IMR-90 (cell line): ENCODE measurements around the gene CDK12. TPM values are rescaled to one million over a fixed set of nuclear protein-coding genes. Genes with fewer than 3 reads are reported as not detected.

ENCODE experiments used
- ATAC-seq: fragments of 200-7000 bp; cut with Tn5 transposase; 2 replicates; pipeline ENCODE4 v1.9.1; 2020; ENCODE audit warnings: low read depth, mild to moderate bottlenecking, moderate library complexity
- BruUV-seq: library from RNA; stranded (reverse); fragments of 400-500 nt; replicated peaks from 2 replicates; lab custom pipeline; 2021; lab: Mats Ljungman, UMichigan
- CTCF ChIA-PET: fragments of 300-600 bp; formaldehyde crosslinking; extraction: SDS; loops from one replicate; lab custom pipeline; 2021; ENCODE audit warnings: antibody characterized with exemption; lab: Yijun Ruan, JAX
- POLR2A ChIA-PET: fragments of 300-600 bp; sonication (Branson Sonifier 250); formaldehyde crosslinking; loops from one replicate; lab custom pipeline; 2022; ENCODE audit warnings: antibody characterized with exemption; ENCODE audit not compliant: unreplicated experiment; lab: Charles Lee
- DNase-seq: peaks from one replicate; pipeline ENCODE4 v3.0.0; 2013
- H2AFZ ChIP-seq: replicated peaks from 2 replicates; pipeline ENCODE3; 2013; ENCODE audit warnings: low read length, mild to moderate bottlenecking; ENCODE audit not compliant: poor library complexity
- H2AK5ac ChIP-seq: 2 replicates; pipeline ENCODE4 v1.6.1; 2013; ENCODE audit warnings: low read depth, low read length, inconsistent platforms
- H2AK9ac ChIP-seq: replicated peaks from 2 replicates; pipeline ENCODE3; 2013; ENCODE audit warnings: mild to moderate bottlenecking, low read depth, low read length, moderate library complexity; ENCODE audit not compliant: poor library complexity
- H2BK120ac ChIP-seq: 2 replicates; pipeline ENCODE4 v1.6.1; 2013; ENCODE audit warnings: low read depth, low read length, inconsistent platforms
- H2BK15ac ChIP-seq: 3 replicates; pipeline ENCODE4 v1.6.1; 2013; ENCODE audit warnings: low read depth, low read length, inconsistent platforms
- H2BK20ac ChIP-seq: 2 replicates; pipeline ENCODE4 v1.6.1; 2013; ENCODE audit warnings: low read depth, mild to moderate bottlenecking, inconsistent platforms, low read length, moderate library complexity
- H2BK5ac ChIP-seq: 2 replicates; pipeline ENCODE4 v1.6.1; 2013; ENCODE audit warnings: mild to moderate bottlenecking, low read depth, low read length, inconsistent platforms; ENCODE audit not compliant: poor library complexity, severe bottlenecking
- H3K14ac ChIP-seq: replicated peaks from 2 replicates; pipeline ENCODE4 v1.6.1; 2013; ENCODE audit warnings: low read depth, low read length, inconsistent platforms
- H3K18ac ChIP-seq: 2 replicates; pipeline ENCODE4 v1.6.1; 2013; ENCODE audit warnings: low read depth, low read length, control low read depth
- H3K23ac ChIP-seq: 2 replicates; pipeline ENCODE4 v1.6.1; 2013; ENCODE audit warnings: low read depth, low read length, inconsistent platforms
- H3K27ac ChIP-seq: 2 replicates; pipeline ENCODE4 v1.5.1; 2013; ENCODE audit warnings: mild to moderate bottlenecking, control low read depth, low read length; ENCODE audit not compliant: insufficient read depth
- H3K27me3 ChIP-seq: 2 replicates; pipeline ENCODE4 v1.6.1; 2013; ENCODE audit warnings: low read length; ENCODE audit not compliant: control insufficient read depth, insufficient read depth
- H3K36me3 ChIP-seq: 2 replicates; pipeline ENCODE4 v1.6.1; 2013; ENCODE audit warnings: low read length, mixed read lengths; ENCODE audit not compliant: control insufficient read depth, insufficient read depth
- H3K4ac ChIP-seq: 2 replicates; pipeline ENCODE4 v1.6.1; 2013; ENCODE audit warnings: low read depth, low read length, inconsistent platforms
- H3K4me1 ChIP-seq: 2 replicates; pipeline ENCODE4 v1.6.1; 2013; ENCODE audit warnings: low read length, mixed read lengths; ENCODE audit not compliant: control insufficient read depth, insufficient read depth
- H3K4me2 ChIP-seq: 2 replicates; pipeline ENCODE4 v1.6.1; 2013; ENCODE audit warnings: low read depth, mild to moderate bottlenecking, control low read depth, low read length, moderate library complexity
- H3K4me3 ChIP-seq: 2 replicates; pipeline ENCODE4 v1.5.1; 2013; ENCODE audit warnings: low read depth, mild to moderate bottlenecking, control low read depth, low read length, moderate library complexity; ENCODE audit not compliant: insufficient read depth
- H3K56ac ChIP-seq: 2 replicates; pipeline ENCODE4 v1.6.1; 2013; ENCODE audit warnings: low read length, inconsistent platforms; ENCODE audit not compliant: insufficient read depth; ENCODE audit errors: extremely low read depth
- H3K79me1 ChIP-seq, 2 experiments: 2 replicates each; pipeline ENCODE4 v1.6.1; 2013; ENCODE audit warnings: low read length in 2 of 2, inconsistent platforms in 1 of 2, low read depth in 1 of 2
- H3K9ac ChIP-seq: 2 replicates; pipeline ENCODE4 v1.6.1; 2013; ENCODE audit warnings: low read depth, low read length, control low read depth
- H3K9me1 ChIP-seq: 2 replicates; pipeline ENCODE4 v1.6.1; 2013; ENCODE audit warnings: low read length, inconsistent platforms; ENCODE audit not compliant: insufficient read depth
- H3K9me3 ChIP-seq: 2 replicates; pipeline ENCODE4 v1.6.1; 2013; ENCODE audit warnings: low read length; ENCODE audit not compliant: control insufficient read depth, insufficient read depth
- H4K20me1 ChIP-seq: 2 replicates; pipeline ENCODE4 v1.6.1; 2013; ENCODE audit warnings: low read length, inconsistent platforms; ENCODE audit not compliant: insufficient read depth
- H4K5ac ChIP-seq: 2 replicates; pipeline ENCODE4 v1.6.1; 2013; ENCODE audit warnings: mild to moderate bottlenecking, low read depth, low read length, control low read depth
- H4K8ac ChIP-seq, 2 experiments: 2 replicates each; pipeline ENCODE4 v1.6.1; 2013; ENCODE audit warnings: low read depth in 2 of 2, low read length in 2 of 2, control low read depth in 1 of 2, inconsistent platforms in 1 of 2
- H4K91ac ChIP-seq: 2 replicates; pipeline ENCODE4 v1.6.1; 2013; ENCODE audit warnings: low read depth, low read length, inconsistent platforms; ENCODE audit not compliant: insufficient read depth
- CTCF ChIP-seq: conservative IDR thresholded peaks from 2 replicates; pipeline ENCODE4 v1.5.1; 2012; ENCODE audit warnings: mild to moderate bottlenecking, low read depth, low read length, improper control_type of control experiment
- ELK1 ChIP-seq: fragments of 150-350 bp; IDR thresholded peaks from 2 replicates; pipeline ENCODE4 v1.6.1; 2016; ENCODE audit warnings: low read depth, mild to moderate bottlenecking, low read length, moderate library complexity, borderline replicate concordance
- MAZ ChIP-seq: IDR thresholded peaks from 2 replicates; pipeline ENCODE4 v1.6.1; 2012; ENCODE audit warnings: low read depth, mild to moderate bottlenecking, low read length, improper control_type of control experiment, moderate library complexity, borderline replicate concordance
- MXI1 ChIP-seq: IDR thresholded peaks from 2 replicates; pipeline ENCODE4 v1.6.1; 2012; ENCODE audit warnings: low read depth, mild to moderate bottlenecking, low read length, moderate library complexity, borderline replicate concordance
- NFE2L2 ChIP-seq: fragments of 150-350 bp; IDR thresholded peaks from 2 replicates; pipeline ENCODE4 v1.6.1; 2016; ENCODE audit warnings: low read depth, mild to moderate bottlenecking, low read length
- RCOR1 ChIP-seq: IDR thresholded peaks from 2 replicates; pipeline ENCODE4 v1.6.1; 2012; ENCODE audit warnings: mild to moderate bottlenecking, low read length, improper control_type of control experiment; ENCODE audit not compliant: insufficient replicate concordance
- SMC3 ChIP-seq: fragments of 150-350 bp; IDR thresholded peaks from 2 replicates; pipeline ENCODE4 v1.6.1; 2016; ENCODE audit warnings: low read depth, mild to moderate bottlenecking, antibody characterized with exemption, low read length, moderate library complexity
- USF2 ChIP-seq: fragments of 150-350 bp; IDR thresholded peaks from 2 replicates; pipeline ENCODE4 v1.6.1; 2017; ENCODE audit warnings: mild to moderate bottlenecking, antibody characterized with exemption, low read length, low read depth
- WGBS, 2 experiments: methylation state at CpG; one replicate each; pipeline versions ENCODE4 v1.1.5 to v1.1.7; 2013; ENCODE audit warnings: missing lambda C conversion rate in 2 of 2; ENCODE audit not compliant: insufficient read length in 1 of 2; ENCODE audit errors: extremely low coverage in 2 of 2; 5-methylcytosine and 5-hydroxymethylcytosine counted together
- dilution Hi-C: fragments of 300-500 bp; cut with HindIII; formaldehyde crosslinking; loops from one replicate; pipeline ENCODE4 v1.14.3; 2018; ENCODE audit warnings: low sequenced_read_pairs; ENCODE audit not compliant: unreplicated experiment
- in situ Hi-C: fragments of 300-500 bp; cut with MboI; formaldehyde crosslinking; loops from 3 replicates; pipeline ENCODE4 v1.14.3; 2019; ENCODE audit warnings: low sequenced_read_pairs, inconsistent platforms, mixed read lengths
- intact Hi-C: fragments of 100-400 bp; cut with micrococcal nuclease; formaldehyde crosslinking; loops from 2 replicates; pipeline ENCODE4 v1.10.0; 2022
- polyA plus RNA-seq, 3 experiments: library from polyadenylated mRNA; depleted of rRNA; stranded (reverse); fragments of >200 nt; gene quantifications; 2 replicates each; pipeline ENCODE4 v1.2.3, GENCODE V29; 2012; ENCODE audit warnings: low replicate concordance in 1 of 3
- total RNA-seq: library from RNA; depleted of rRNA; stranded (reverse); fragments of >200 nt; gene quantifications from 2 replicates; pipeline ENCODE4 v1.2.3, GENCODE V29; 2012

CDK12 gene
- total and polyA plus RNA-seq, 2 of the 4 experiments (the other 2 are of a cell fraction) = 16.1 to 27.1 TPM

- Histone ChIP-seq H3K9ac (no peak overlapping the region), H3K18ac (no peak overlapping the region), H3K27ac (no peak overlapping the region), H4K8ac (no peak overlapping the region), H3K27me3 (no peaks in the 10 kb centered on the region), H2BK120ac (no peak overlapping the region), H3K36me3 (peaks cover 15% of the 10 kb centered on the region), H3K14ac (no peak overlapping the region), H3K4me2 (no peak overlapping the region), H2AK5ac (no peak overlapping the region), H2AK9ac (no peak overlapping the region), H2BK20ac (no peak overlapping the region), H3K9me1 (0 out of 2 replicates have a peak, but pooled peaks cover 2% of the 10 kb centered on the region), H2BK5ac (no peak overlapping the region), H3K4ac (no peak overlapping the region), H3K23ac (no peak overlapping the region), H2AFZ (no peak overlapping the region), H4K20me1 (no peaks in the 10 kb centered on the region), H4K91ac (no peak overlapping the region), H3K9me3 (no peaks in the 10 kb centered on the region), H4K5ac (no peak overlapping the region), H2BK15ac (no peak overlapping the region), H3K79me1 (no peaks in the 10 kb centered on the region), H3K56ac (no peak overlapping the region), H3K4me1 (no peaks in the 10 kb centered on the region), H3K4me3 (no peak overlapping the region)
- TF ChIP-seq USF2 (no peak), ELK1 (no peak), NFE2L2 (no peak), CTCF (no peak), SMC3 (no peak), MXI1 (no peak), MAZ (no peak), RCOR1 (no peak)
- in situ Hi-C loops (no loop called here), intact Hi-C loops (no loop called here), dilution Hi-C loops (no loop called here)
- ATAC-seq (no peak), DNase-seq (no peak)
- ChIA-PET POLR2A (no interaction called here), CTCF (no interaction called here)
- BruUV-seq = no TSS peak
- WGBS, 2 experiments = no CpG with 5 or more reads among the region's 1 CpG
These were observed 101.1 kb downstream of the CDK12 start for GRCh38 chr17:39562395-39562794.
